Fibroblast of the aortic adventitia (primary cell): ENCODE data around the gene FADD. TPM values are rescaled to one million over a fixed set of nuclear protein-coding genes. Genes with fewer than 3 reads are reported as not detected.

ENCODE experiments used
- DNase-seq: peaks from one replicate; pipeline ENCODE4 v3.0.0-alpha.2; 2010; ENCODE audit warnings: low read depth
- H3K4me3 ChIP-seq: 2 replicates; pipeline ENCODE4 v1.5.1; 2011; ENCODE audit warnings: low read depth, mild to moderate bottlenecking, control low read depth, low read length, moderate library complexity
- CTCF ChIP-seq: IDR thresholded peaks from 2 replicates; pipeline ENCODE4 v1.5.1; 2011; ENCODE audit warnings: mild to moderate bottlenecking, low read length, control low read depth, inconsistent platforms; ENCODE audit not compliant: insufficient read depth
- total RNA-seq: library from RNA; depleted of rRNA; stranded (reverse); fragments of >200 nt; gene quantifications from 2 replicates; pipeline ENCODE4 v1.2.3, GENCODE V29; 2012; ENCODE audit warnings: low replicate concordance

FADD gene
- total RNA-seq, 1 donor, result 30.8 TPM

- DNase-seq, result peak; percentile 86
- peak overlapping the region; percentile 98 for H3K4me3 ChIP-seq
- no peak for TF ChIP-seq CTCF
These were observed 812 bp downstream of the FADD start for GRCh38 chr11:70203751-70204465.

DNA sequence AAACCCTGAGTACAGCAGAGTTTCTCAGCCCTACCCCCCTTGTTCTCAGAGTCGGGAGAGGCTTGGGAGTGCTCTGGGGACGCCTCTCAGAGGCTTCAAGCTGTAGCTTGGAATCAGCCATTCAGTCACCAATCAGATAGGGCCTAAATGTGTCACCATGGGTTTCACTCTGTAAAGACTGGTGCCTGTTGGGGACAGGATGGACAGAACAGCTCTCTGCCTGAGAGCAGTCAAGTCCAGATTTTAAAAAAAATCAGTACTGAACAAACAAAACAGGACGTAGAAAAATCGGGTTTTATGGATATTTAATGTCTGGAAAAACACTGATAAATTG, 1.3 kb downstream of the FADD start:
- no peak for TF ChIP-seq CTCF
- DNase-seq, result no peak
- H3K4me3 ChIP-seq, result peak overlapping the region; percentile 98

- TF ChIP-seq CTCF, result no peak
- DNase-seq, result peak; percentile 29
- H3K4me3 ChIP-seq, result peak overlapping the region; percentile 98
These were observed 2.1 kb downstream of the FADD start for GRCh38 chr11:70205049-70205725.

- DNase-seq, result no peak
- H3K4me3 ChIP-seq, result no peak overlapping the region
- TF ChIP-seq CTCF, result no peak
These were observed 2.7 kb downstream of the FADD start for GRCh38 chr11:70205766-70206165.

GRCh38 chr11:70206226-70206981, 3.3 kb downstream of the FADD start:
- H3K4me3 ChIP-seq, result no peak overlapping the region
- TF ChIP-seq CTCF, result no peak
- no peak for DNase-seq

GRCh38 chr11:70206982-70207376, 3.9 kb downstream of the FADD start:
- TF ChIP-seq CTCF, result no peak
- DNase-seq, result no peak

More at GRCh38 chr11:70206982-70207376, 3.9 kb downstream of the FADD start:
- no peak overlapping the region for H3K4me3 ChIP-seq
